ENCODE data around the gene GPR162.

Gene GPR162

DNA sequence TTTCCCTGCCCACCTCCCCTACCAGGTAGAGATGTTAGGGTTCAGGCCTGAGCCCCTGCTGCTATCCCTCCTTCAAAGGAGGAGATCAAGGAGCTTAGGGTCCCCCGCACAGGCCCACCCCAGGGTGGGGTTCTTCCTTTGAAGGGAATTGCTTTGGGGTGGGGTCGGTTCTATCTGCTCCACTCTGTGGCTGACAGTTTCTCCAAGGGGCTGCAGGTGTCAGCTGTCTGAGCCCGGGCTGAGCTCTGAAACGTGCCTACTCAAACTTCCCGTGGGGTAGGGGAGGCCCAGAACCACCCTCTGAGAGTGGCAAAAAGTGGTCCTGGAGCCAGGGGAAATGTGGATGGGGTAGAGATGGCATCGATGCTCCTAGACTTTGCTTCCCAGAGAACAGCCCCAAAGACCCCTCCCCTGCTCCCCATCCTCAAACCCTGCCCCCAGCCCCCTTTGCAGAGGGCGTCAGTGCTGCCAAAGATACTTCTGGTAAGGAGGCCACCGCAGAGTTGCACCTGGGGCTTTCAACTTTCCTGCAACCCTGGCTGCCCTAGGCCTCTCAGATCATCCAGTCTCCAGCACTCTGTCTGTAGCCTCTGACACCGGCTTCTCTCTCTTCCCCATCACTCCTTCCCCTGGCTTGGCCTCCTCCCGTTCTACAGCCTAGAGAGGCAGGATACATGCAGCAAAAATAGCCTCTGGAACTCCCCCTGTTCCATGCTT, 38.6 kb upstream of the GPR162 start:
- Histone ChIP-seq H3K27ac (ENCODE audit: low read depth, low read length) (no peak overlapping the region), H3K4me2 (ENCODE audit: low read length) (no peak overlapping the region), H3K9me3 (ENCODE audit: control insufficient read depth, insufficient read depth, low read length) (no peaks in the 10 kb centered on the region), H3K79me2 (ENCODE audit: control insufficient read depth, low read length) (no peaks in the 10 kb centered on the region), H3K36me3 (ENCODE audit: control insufficient read depth, low read length) (no peaks in the 10 kb centered on the region), H4K20me1 (ENCODE audit: control insufficient read depth, insufficient read depth, low read depth, low read length) (no peaks in the 10 kb centered on the region), H3F3A (ENCODE audit: control insufficient read depth, insufficient read depth) (0 out of 2 replicates have a peak, but pooled peaks cover 3% of the 10 kb centered on the region), H3K9me2 (replicated peaks; ENCODE audit: control insufficient read depth, low read length) (no peaks in the 10 kb centered on the region), H3K27me3 (ENCODE audit: control insufficient read depth, low read length) (peaks cover 5% of the 10 kb centered on the region; the same call in 1 of the 2 replicates), H3K4me3 (ENCODE audit: low read length) (no peak overlapping the region), H3K4me1 (ENCODE audit: control insufficient read depth, low read length) (peaks cover 13% of the 10 kb centered on the region)
- no peak for TF ChIP-seq EZH2phosphoT487 (IDR thresholded peaks at IDR 0.05; ENCODE audit: borderline replicate concordance, low read length)
- TF ChIP-seq, protein P1, sequence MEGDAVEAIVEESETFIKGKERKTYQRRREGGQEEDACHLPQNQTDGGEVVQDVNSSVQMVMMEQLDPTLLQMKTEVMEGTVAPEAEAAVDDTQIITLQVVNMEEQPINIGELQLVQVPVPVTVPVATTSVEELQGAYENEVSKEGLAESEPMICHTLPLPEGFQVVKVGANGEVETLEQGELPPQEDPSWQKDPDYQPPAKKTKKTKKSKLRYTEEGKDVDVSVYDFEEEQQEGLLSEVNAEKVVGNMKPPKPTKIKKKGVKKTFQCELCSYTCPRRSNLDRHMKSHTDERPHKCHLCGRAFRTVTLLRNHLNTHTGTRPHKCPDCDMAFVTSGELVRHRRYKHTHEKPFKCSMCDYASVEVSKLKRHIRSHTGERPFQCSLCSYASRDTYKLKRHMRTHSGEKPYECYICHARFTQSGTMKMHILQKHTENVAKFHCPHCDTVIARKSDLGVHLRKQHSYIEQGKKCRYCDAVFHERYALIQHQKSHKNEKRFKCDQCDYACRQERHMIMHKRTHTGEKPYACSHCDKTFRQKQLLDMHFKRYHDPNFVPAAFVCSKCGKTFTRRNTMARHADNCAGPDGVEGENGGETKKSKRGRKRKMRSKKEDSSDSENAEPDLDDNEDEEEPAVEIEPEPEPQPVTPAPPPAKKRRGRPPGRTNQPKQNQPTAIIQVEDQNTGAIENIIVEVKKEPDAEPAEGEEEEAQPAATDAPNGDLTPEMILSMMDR (IDR thresholded peaks at IDR 0.05; ENCODE audit: low read depth, low read length, poor library complexity, severe bottlenecking), result no peak

DNA sequence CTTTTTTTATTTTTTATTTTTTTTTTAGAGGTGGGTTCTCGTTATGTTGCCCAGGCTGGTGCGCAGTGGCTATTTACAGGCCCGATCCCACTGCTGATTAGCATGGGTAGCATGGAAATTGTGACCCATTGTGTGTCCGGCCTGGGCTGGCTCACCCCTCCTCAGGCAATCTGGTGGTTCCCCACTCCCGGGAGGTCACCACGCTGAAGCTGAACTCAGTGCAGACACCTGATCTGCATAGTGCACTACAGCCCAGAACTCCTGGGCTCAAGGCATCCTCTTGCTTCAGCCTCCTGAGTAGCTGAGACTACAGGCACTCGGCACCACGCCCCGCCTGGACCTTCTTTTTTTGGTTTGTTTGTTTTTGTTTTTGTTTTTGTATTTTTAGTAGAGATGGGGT, 37.8 kb upstream of the GPR162 start:
- Histone ChIP-seq H4K20me1 (ENCODE audit: control insufficient read depth, insufficient read depth, low read depth, low read length) (no peaks in the 10 kb centered on the region), H3K4me3 (ENCODE audit: low read length) (no peak overlapping the region), H3K27ac (ENCODE audit: low read depth, low read length) (no peak overlapping the region), H3K4me1 (ENCODE audit: control insufficient read depth, low read length) (peaks cover 5% of the 10 kb centered on the region), H3K4me2 (ENCODE audit: low read length) (no peak overlapping the region), H3K9me3 (ENCODE audit: control insufficient read depth, insufficient read depth, low read length) (no peaks in the 10 kb centered on the region), H3K79me2 (ENCODE audit: control insufficient read depth, low read length) (no peaks in the 10 kb centered on the region), H3K36me3 (ENCODE audit: control insufficient read depth, low read length) (no peaks in the 10 kb centered on the region), H3K27me3 (ENCODE audit: control insufficient read depth, low read length) (peaks cover 6% of the 10 kb centered on the region; the same call in 1 of the 2 replicates), H3F3A (ENCODE audit: control insufficient read depth, insufficient read depth) (0 out of 2 replicates have a peak, but pooled peaks cover 3% of the 10 kb centered on the region), H3K9me2 (replicated peaks; ENCODE audit: control insufficient read depth, low read length) (no peaks in the 10 kb centered on the region)
- TF ChIP-seq EZH2phosphoT487 (IDR thresholded peaks at IDR 0.05; ENCODE audit: borderline replicate concordance, low read length), result no peak
- TF ChIP-seq, protein P1 (IDR thresholded peaks at IDR 0.05; ENCODE audit: low read depth, low read length, poor library complexity, severe bottlenecking), result no peak

DNA sequence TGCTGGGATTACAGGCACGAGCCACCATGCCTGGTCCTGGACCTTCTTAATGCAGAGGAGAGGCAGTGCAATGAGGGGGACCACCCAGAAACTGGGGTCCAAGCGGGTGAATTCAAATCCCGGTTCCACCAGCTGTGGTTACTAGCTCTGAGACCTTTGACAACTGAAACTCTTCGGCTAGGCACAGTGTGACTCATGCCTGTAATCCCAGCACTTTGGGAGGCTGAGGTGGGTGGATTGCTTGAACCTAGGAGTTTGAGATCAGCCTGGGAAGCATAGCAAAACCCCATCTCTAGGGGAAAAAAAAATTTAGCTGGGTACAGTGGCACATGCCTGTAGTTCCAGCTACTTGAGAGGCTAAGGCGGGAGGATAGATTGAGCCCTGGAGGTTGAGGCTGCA, 37.3 kb upstream of the GPR162 start:
- H3K4me3 ChIP-seq (ENCODE audit: low read length), result no peak overlapping the region
- H3K4me1 ChIP-seq (ENCODE audit: control insufficient read depth, low read length), result peaks cover under 1% of the 10 kb centered on the region
- H3K27me3 ChIP-seq (ENCODE audit: control insufficient read depth, low read length), result peaks cover 8% of the 10 kb centered on the region
- no peak overlapping the region for H3K4me2 ChIP-seq (ENCODE audit: low read length)
- H4K20me1 ChIP-seq (ENCODE audit: control insufficient read depth, insufficient read depth, low read depth, low read length), result no peaks in the 10 kb centered on the region
- TF ChIP-seq, protein P1 (IDR thresholded peaks at IDR 0.05; ENCODE audit: low read depth, low read length, poor library complexity, severe bottlenecking), result no peak
- TF ChIP-seq EZH2phosphoT487 (IDR thresholded peaks at IDR 0.05; ENCODE audit: borderline replicate concordance, low read length), result no peak
- H3K79me2 ChIP-seq (ENCODE audit: control insufficient read depth, low read length), result no peaks in the 10 kb centered on the region
- no peaks in the 10 kb centered on the region for H3K9me3 ChIP-seq (ENCODE audit: control insufficient read depth, insufficient read depth, low read length)
- H3F3A ChIP-seq (ENCODE audit: control insufficient read depth, insufficient read depth), result 0 out of 2 replicates have a peak, but pooled peaks cover under 1% of the 10 kb centered on the region
- no peaks in the 10 kb centered on the region for H3K36me3 ChIP-seq (ENCODE audit: control insufficient read depth, low read length)
- H3K9me2 ChIP-seq (replicated peaks; ENCODE audit: control insufficient read depth, low read length), result no peaks in the 10 kb centered on the region
- H3K27ac ChIP-seq (ENCODE audit: low read depth, low read length), result no peak overlapping the region
